ENCODE data around the gene KEAP1. TPM values are rescaled to one million over a fixed set of nuclear protein-coding genes. Genes with fewer than 3 reads are reported as not detected.

Gene KEAP1
- total and polyA plus RNA-seq, 2 of the 13 experiments (the other 11 are each of a cell fraction or from before 2014, with no cell fraction given): 56.7 to 72.9 TPM

DNA sequence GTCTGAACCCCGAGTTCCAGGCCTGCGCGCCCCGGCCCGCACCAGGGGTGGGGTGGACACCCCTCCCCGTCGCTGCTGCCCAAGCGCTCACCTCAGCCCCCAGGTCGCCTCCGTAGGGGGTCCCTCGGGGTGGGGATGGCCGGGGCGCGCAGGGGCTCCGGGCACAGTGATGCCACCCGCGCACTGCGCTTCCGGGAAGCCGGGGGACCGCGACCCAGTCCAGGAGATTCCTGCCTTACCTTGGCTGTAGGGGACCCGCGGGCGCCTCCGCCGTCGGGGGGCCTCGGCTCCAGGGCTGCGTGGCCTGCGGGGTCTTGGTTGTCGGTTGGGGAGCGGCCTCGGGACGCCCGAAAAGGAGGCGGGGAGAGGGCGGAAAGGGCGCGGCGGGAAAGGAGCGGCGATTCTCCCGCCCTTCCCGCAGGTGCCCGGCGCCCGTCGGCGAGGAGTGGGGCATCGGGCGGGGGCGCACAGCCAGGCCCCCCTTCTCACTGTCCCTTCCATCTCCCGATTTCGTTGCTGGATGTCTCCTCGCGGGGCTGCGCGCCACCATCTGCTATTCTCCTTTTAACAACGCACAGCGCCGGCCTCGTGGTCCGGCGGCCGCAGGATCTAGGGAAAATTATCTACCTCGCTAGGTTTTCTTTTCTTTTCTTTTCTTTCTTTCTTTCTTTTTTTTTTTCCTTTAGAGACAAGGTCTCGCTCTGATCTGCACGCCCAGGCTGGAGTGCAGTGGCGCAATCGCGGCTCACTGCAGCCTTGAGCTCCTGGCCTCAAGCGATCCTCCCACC lies at the start of gene KEAP1 (continued):
- TF ChIP-seq STAT6 (CRISPR knock-in tag; IDR thresholded peaks at IDR 0.05; ENCODE audit: borderline replicate concordance) (no peak), ELF4 (CRISPR knock-in tag; IDR thresholded peaks at IDR 0.05; ENCODE audit: borderline replicate concordance) (no peak), ZNF138 (CRISPR knock-in tag; IDR thresholded peaks at IDR 0.05; ENCODE audit: low read depth) (no peak), ZNF652 (CRISPR knock-in tag; IDR thresholded peaks at IDR 0.05; ENCODE audit: borderline replicate concordance, low read depth) (no peak), PRPF4 (IDR thresholded peaks at IDR 0.05; ENCODE audit: low read depth, low read length, poor library complexity, severe bottlenecking) (no peak), ZNF547 (CRISPR knock-in tag; IDR thresholded peaks at IDR 0.05) (peak; percentile 78; the same call in 1 of the 2 replicates), ONECUT2 (CRISPR knock-in tag; IDR thresholded peaks at IDR 0.05) (0 out of 2 replicates have a peak, but pooled peaks have one; percentile 22), SMARCC2 (IDR thresholded peaks at IDR 0.05) (no peak), NR1H2 (CRISPR knock-in tag; IDR thresholded peaks at IDR 0.05; ENCODE audit: borderline replicate concordance, low read depth) (peak; percentile 56; the same call in 1 of the 2 replicates), THAP11 (CRISPR knock-in tag; IDR thresholded peaks at IDR 0.05) (no peak), TP53 (CRISPR knock-in tag; conservative IDR thresholded peaks at IDR 0.05) (0 out of 2 replicates have a peak, but pooled peaks have one; percentile 45), GPN1 (CRISPR knock-in tag; IDR thresholded peaks at IDR 0.05; ENCODE audit: borderline replicate concordance) (no peak), SMAD9 (CRISPR knock-in tag; IDR thresholded peaks at IDR 0.05) (peak; percentile 35; the same call in 1 of the 2 replicates), TBP (CRISPR knock-in tag; IDR thresholded peaks at IDR 0.05) (no peak), NCOA1 (CRISPR knock-in tag; IDR thresholded peaks at IDR 0.05) (peak; percentile 55; the same call in 1 of the 2 replicates), U2AF2 (IDR thresholded peaks at IDR 0.05; ENCODE audit: low read depth, low read length) (peak; percentile 83; the same call in 1 of the 2 replicates), ZNF354B (CRISPR knock-in tag; IDR thresholded peaks at IDR 0.05) (no peak), ZNF292 (CRISPR knock-in tag; IDR thresholded peaks at IDR 0.05; ENCODE audit: borderline replicate concordance, low read depth) (no peak), ZNF317 (CRISPR knock-in tag; IDR thresholded peaks at IDR 0.05) (no peak), RBFOX2 (IDR thresholded peaks at IDR 0.05; ENCODE audit: low read depth, low read length) (peak; percentile 71), ARHGAP35 (CRISPR knock-in tag; IDR thresholded peaks at IDR 0.05; ENCODE audit: borderline replicate concordance) (no peak), ZNF703 (CRISPR knock-in tag; IDR thresholded peaks at IDR 0.05; ENCODE audit: borderline replicate concordance) (peak; percentile 62), ZSCAN25 (CRISPR knock-in tag; IDR thresholded peaks at IDR 0.05) (no peak), ZNF619 (CRISPR knock-in tag; IDR thresholded peaks at IDR 0.05) (no peak)
- TF ChIP-seq, protein P1, sequence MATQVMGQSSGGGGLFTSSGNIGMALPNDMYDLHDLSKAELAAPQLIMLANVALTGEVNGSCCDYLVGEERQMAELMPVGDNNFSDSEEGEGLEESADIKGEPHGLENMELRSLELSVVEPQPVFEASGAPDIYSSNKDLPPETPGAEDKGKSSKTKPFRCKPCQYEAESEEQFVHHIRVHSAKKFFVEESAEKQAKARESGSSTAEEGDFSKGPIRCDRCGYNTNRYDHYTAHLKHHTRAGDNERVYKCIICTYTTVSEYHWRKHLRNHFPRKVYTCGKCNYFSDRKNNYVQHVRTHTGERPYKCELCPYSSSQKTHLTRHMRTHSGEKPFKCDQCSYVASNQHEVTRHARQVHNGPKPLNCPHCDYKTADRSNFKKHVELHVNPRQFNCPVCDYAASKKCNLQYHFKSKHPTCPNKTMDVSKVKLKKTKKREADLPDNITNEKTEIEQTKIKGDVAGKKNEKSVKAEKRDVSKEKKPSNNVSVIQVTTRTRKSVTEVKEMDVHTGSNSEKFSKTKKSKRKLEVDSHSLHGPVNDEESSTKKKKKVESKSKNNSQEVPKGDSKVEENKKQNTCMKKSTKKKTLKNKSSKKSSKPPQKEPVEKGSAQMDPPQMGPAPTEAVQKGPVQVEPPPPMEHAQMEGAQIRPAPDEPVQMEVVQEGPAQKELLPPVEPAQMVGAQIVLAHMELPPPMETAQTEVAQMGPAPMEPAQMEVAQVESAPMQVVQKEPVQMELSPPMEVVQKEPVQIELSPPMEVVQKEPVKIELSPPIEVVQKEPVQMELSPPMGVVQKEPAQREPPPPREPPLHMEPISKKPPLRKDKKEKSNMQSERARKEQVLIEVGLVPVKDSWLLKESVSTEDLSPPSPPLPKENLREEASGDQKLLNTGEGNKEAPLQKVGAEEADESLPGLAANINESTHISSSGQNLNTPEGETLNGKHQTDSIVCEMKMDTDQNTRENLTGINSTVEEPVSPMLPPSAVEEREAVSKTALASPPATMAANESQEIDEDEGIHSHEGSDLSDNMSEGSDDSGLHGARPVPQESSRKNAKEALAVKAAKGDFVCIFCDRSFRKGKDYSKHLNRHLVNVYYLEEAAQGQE (IDR thresholded peaks at IDR 0.05; ENCODE audit: borderline replicate concordance in 1 of 2, low read depth in 1 of 2, low read length in 2 of 2): no peak

Measured in HepG2 (cell line).